Activated CD4-positive, alpha-beta T cell treated with anti-CD3 and anti-CD28 coated beads, Interleukin-2, Interleukin-6, amounts not matched to agents 100 ng/mL and 50 ng/mL, durations not matched to agents 16 hours and 8 hours (primary cell): ENCODE measurements around the gene RASGRP4.

ENCODE experiments used
- DNase-seq: peaks from one replicate; pipeline ENCODE4 v3.0.0-alpha.2; 2020

The RASGRP4 gene

GRCh38 chr19:38445362-38445761 lies 19.3 kb upstream of the RASGRP4 start:
- DNase-seq = no peak

- DNase-seq = no peak
Measured at GRCh38 chr19:38444026-38444425, 18.0 kb upstream of the RASGRP4 start.

- DNase-seq = no peak
Measured at GRCh38 chr19:38443458-38443999, 17.5 kb upstream of the RASGRP4 start.

- no peak for DNase-seq
Measured at GRCh38 chr19:38442736-38443135, 16.7 kb upstream of the RASGRP4 start.

GRCh38 chr19:38441657-38442348 lies 15.8 kb upstream of the RASGRP4 start:
- DNase-seq = no peak

- DNase-seq = no peak
Measured at GRCh38 chr19:38440592-38440991, 14.6 kb upstream of the RASGRP4 start.

GRCh38 chr19:38437917-38438316 lies 11.9 kb upstream of the RASGRP4 start:
- DNase-seq = no peak

GRCh38 chr19:38437295-38437694 lies 11.3 kb upstream of the RASGRP4 start:
- DNase-seq = no peak

- no peak for DNase-seq
Measured at GRCh38 chr19:38434549-38435051, 8.6 kb upstream of the RASGRP4 start.

GRCh38 chr19:38433268-38433733 lies 7.3 kb upstream of the RASGRP4 start, which contains the start of gene RYR1:
Gene RYR1, plus strand, starts transcription at chr19:38433691. Its CDS starts 139 bp downstream, at chr19:38433830.
- peak; percentile 79 for DNase-seq

GRCh38 chr19:38430931-38431330 lies 4.9 kb upstream of the RASGRP4 start:
- no peak for DNase-seq

GRCh38 chr19:38429811-38430156 lies 3.8 kb upstream of the RASGRP4 start:
- DNase-seq = no peak

GRCh38 chr19:38429055-38429810 lies 3.2 kb upstream of the RASGRP4 start:
- DNase-seq = peak; percentile 67

GRCh38 chr19:38427035-38427677 lies 1.1 kb upstream of the RASGRP4 start:
- DNase-seq = peak; percentile 90

GRCh38 chr19:38425222-38425809 lies 703 bp downstream of the RASGRP4 start:
- DNase-seq = no peak

- DNase-seq = no peak
Measured at GRCh38 chr19:38424272-38424671, 1.7 kb downstream of the RASGRP4 start.

- no peak for DNase-seq
Measured at GRCh38 chr19:38422438-38422837, 3.6 kb downstream of the RASGRP4 start.

- DNase-seq = no peak
Measured at GRCh38 chr19:38421856-38422255, 4.2 kb downstream of the RASGRP4 start.

- no peak for DNase-seq
Measured at GRCh38 chr19:38420935-38421334, 5.1 kb downstream of the RASGRP4 start.

GRCh38 chr19:38417544-38418506 lies 8.2 kb downstream of the RASGRP4 start:
- DNase-seq = peak; percentile 85

GRCh38 chr19:38417146-38417543 lies 8.9 kb downstream of the RASGRP4 start:
- DNase-seq = no peak

- no peak for DNase-seq
Measured at GRCh38 chr19:38413416-38413815, 12.6 kb downstream of the RASGRP4 start.
